ENCODE data around the gene PRSS12. TPM values are rescaled to one million over a fixed set of nuclear protein-coding genes. Genes with fewer than 3 reads are reported as not detected.

The PRSS12 gene
- total RNA-seq, 4 donors from 2014 or later = 0.09 to 0.29 TPM; not detected in 2

GRCh38 chr4:118338518-118338917 lies 14.3 kb downstream of the PRSS12 start:
- no peak for ATAC-seq
- DNase-seq = no peak
- Histone ChIP-seq H3K4me1 (no peaks in the 10 kb centered on the region), H3K36me3 (no peaks in the 10 kb centered on the region), H3K4me3 (no peak overlapping the region), H3K9me3 (no peaks in the 10 kb centered on the region), H3K27me3 (no peaks in the 10 kb centered on the region), H3K27ac (no peak overlapping the region)
- in situ Hi-C loops (cut with MboI; ENCODE audit: low sequenced_read_pairs in 4 of 4) = no loop called here
- intact Hi-C loops (cut with DNase I; ENCODE audit: low total_unique reads) = no loop called here
- no peak for TF ChIP-seq POLR2A (IDR thresholded peaks at IDR 0.05)
- TF ChIP-seq, protein P1, sequence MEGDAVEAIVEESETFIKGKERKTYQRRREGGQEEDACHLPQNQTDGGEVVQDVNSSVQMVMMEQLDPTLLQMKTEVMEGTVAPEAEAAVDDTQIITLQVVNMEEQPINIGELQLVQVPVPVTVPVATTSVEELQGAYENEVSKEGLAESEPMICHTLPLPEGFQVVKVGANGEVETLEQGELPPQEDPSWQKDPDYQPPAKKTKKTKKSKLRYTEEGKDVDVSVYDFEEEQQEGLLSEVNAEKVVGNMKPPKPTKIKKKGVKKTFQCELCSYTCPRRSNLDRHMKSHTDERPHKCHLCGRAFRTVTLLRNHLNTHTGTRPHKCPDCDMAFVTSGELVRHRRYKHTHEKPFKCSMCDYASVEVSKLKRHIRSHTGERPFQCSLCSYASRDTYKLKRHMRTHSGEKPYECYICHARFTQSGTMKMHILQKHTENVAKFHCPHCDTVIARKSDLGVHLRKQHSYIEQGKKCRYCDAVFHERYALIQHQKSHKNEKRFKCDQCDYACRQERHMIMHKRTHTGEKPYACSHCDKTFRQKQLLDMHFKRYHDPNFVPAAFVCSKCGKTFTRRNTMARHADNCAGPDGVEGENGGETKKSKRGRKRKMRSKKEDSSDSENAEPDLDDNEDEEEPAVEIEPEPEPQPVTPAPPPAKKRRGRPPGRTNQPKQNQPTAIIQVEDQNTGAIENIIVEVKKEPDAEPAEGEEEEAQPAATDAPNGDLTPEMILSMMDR (IDR thresholded peaks at IDR 0.05 in 4 of 5, conservative IDR thresholded peaks at IDR 0.05 in 1 of 5) = no peak

DNA sequence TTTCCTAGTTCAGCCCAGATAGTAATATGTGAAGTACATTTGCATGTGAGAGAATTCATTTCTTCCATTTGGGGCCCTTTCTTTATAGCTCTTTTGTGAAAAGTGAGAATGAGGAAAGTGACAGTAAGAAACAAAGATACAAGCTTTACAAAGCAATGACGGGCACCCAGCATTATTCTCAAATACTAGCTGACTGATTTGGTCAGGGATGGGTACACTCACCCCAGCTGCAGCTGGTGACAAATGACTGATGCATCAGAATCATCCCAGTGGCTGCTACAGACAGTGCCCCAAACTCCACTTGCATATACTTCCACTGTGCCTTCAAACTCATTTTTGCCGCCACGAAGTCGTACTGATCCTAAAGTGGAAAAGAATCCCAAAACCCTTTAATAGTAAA lies 14.8 kb downstream of the PRSS12 start:
- in situ Hi-C loops (cut with MboI; ENCODE audit: low sequenced_read_pairs in 4 of 4) = no loop called here
- no peaks in the 10 kb centered on the region for H3K4me1 ChIP-seq
- ATAC-seq = no peak

GRCh38 chr4:118335774-118336173 lies 17.0 kb downstream of the PRSS12 start:
- intact Hi-C loops (cut with DNase I; ENCODE audit: low total_unique reads) = no loop called here
- no peaks in the 10 kb centered on the region for H3K4me1 ChIP-seq
- H3K4me3 ChIP-seq = no peak overlapping the region
- ATAC-seq = no peak
- H3K27ac ChIP-seq = no peak overlapping the region
- no peaks in the 10 kb centered on the region for H3K9me3 ChIP-seq
- no peaks in the 10 kb centered on the region for H3K36me3 ChIP-seq
- no peak for DNase-seq
- TF ChIP-seq POLR2A (IDR thresholded peaks at IDR 0.05) = no peak
- TF ChIP-seq, protein P1 (IDR thresholded peaks at IDR 0.05 in 4 of 5, conservative IDR thresholded peaks at IDR 0.05 in 1 of 5) = no peak
- no peaks in the 10 kb centered on the region for H3K27me3 ChIP-seq
- in situ Hi-C loops (cut with MboI; ENCODE audit: low sequenced_read_pairs in 4 of 4) = no loop called here

More for the DNA sequence above, 14.8 kb downstream of the PRSS12 start:
- Histone ChIP-seq H3K27ac (no peak overlapping the region), H3K27me3 (no peaks in the 10 kb centered on the region), H3K36me3 (no peaks in the 10 kb centered on the region), H3K4me3 (no peak overlapping the region), H3K9me3 (no peaks in the 10 kb centered on the region)
- no peak for DNase-seq
- intact Hi-C loops (cut with DNase I; ENCODE audit: low total_unique reads) = no loop called here
- TF ChIP-seq, protein P1 (IDR thresholded peaks at IDR 0.05 in 4 of 5, conservative IDR thresholded peaks at IDR 0.05 in 1 of 5) = no peak
- TF ChIP-seq POLR2A (IDR thresholded peaks at IDR 0.05) = no peak

GRCh38 chr4:118335324-118335723 lies 17.5 kb downstream of the PRSS12 start:
- no peaks in the 10 kb centered on the region for H3K36me3 ChIP-seq
- TF ChIP-seq POLR2A (IDR thresholded peaks at IDR 0.05) = no peak
- TF ChIP-seq, protein P1 (IDR thresholded peaks at IDR 0.05 in 4 of 5, conservative IDR thresholded peaks at IDR 0.05 in 1 of 5) = no peak
- DNase-seq = no peak
- in situ Hi-C loops (cut with MboI; ENCODE audit: low sequenced_read_pairs in 4 of 4) = no loop called here
- no peak overlapping the region for H3K4me3 ChIP-seq
- no peaks in the 10 kb centered on the region for H3K9me3 ChIP-seq
- no peaks in the 10 kb centered on the region for H3K27me3 ChIP-seq
- intact Hi-C loops (cut with DNase I; ENCODE audit: low total_unique reads) = no loop called here
- no peak overlapping the region for H3K27ac ChIP-seq
- H3K4me1 ChIP-seq = no peaks in the 10 kb centered on the region
- no peak for ATAC-seq

DNA sequence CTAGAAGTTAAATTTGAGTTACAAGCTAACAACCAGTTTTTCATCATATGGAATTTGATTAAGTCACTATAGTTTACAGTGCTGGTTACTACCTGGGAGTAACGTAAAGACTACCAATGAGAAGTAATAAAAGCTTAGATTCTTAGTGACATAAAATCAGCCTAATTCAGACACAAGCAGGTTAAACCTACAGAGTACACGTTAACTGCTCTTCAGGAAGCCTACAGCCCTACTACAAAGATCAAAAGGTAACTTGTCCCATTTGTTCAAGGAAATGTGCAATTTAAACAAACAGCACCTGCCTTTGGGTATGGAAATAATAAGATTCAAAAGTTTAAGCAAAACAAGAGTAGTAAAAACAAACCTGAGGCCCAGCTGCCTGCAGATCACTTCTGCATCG lies 21.5 kb downstream of the PRSS12 start:
- Histone ChIP-seq H3K4me3 (no peak overlapping the region), H3K4me1 (no peaks in the 10 kb centered on the region), H3K36me3 (no peaks in the 10 kb centered on the region), H3K27me3 (no peaks in the 10 kb centered on the region), H3K27ac (no peak overlapping the region), H3K9me3 (no peaks in the 10 kb centered on the region)
- intact Hi-C loops (cut with DNase I; ENCODE audit: low total_unique reads) = no loop called here
- TF ChIP-seq, protein P1 (IDR thresholded peaks at IDR 0.05 in 4 of 5, conservative IDR thresholded peaks at IDR 0.05 in 1 of 5) = no peak
- no peak for TF ChIP-seq POLR2A (IDR thresholded peaks at IDR 0.05)
- in situ Hi-C loops (cut with MboI; ENCODE audit: low sequenced_read_pairs in 4 of 4) = no loop called here
- DNase-seq = no peak
- no peak for ATAC-seq
